ENCODE results near the gene GLB1L2.

DNA sequence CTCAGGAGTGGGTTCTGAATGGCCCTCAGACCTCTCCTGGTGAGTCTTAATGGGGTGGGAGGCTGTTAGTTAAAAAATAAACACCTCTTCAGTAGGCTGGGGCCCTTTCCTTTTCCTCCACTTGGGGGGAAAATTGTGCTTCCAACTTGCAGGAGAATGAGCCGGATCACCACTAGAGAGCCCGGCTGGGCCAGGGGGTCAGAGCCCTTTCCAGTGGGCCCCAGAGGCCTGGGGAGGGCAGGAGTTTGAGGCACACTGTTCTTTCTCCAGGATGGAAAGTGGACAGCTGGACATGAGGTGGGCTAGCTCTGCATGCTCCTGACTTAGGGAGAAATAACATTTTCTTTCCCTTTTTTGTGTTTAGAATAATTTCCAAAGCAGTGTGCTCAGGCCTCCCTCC lies 47.5 kb downstream of the GLB1L2 start:
- TF ChIP-seq POLR2AphosphoS5 (IDR thresholded peaks at IDR 0.05; ENCODE audit: low read depth, low read length) = no peak
- no peak for TF ChIP-seq POLR2A (IDR thresholded peaks at IDR 0.05; ENCODE audit: low read depth, low read length)
- no peak for TF ChIP-seq SPI1 (IDR thresholded peaks at IDR 0.05; ENCODE audit: low read depth, low read length)
- no peak for TF ChIP-seq TAF1 (IDR thresholded peaks at IDR 0.05; ENCODE audit: low read depth, low read length)
- no peak for TF ChIP-seq POU2F2 (IDR thresholded peaks at IDR 0.05; ENCODE audit: low read depth, low read length)
- no peak for TF ChIP-seq PAX5 (IDR thresholded peaks at IDR 0.05; ENCODE audit: insufficient read depth, low read length, severe bottlenecking)
